Measurements from ENCODE around the gene APCDD1. TPM values are rescaled to one million over a fixed set of nuclear protein-coding genes. Genes with fewer than 3 reads are reported as not detected.

APCDD1 gene
- polyA plus RNA-seq, 1 of the 3 experiments (the other 2 are of a cell fraction) = 0.02 TPM

- TF ChIP-seq REST (IDR thresholded peaks at IDR 0.05; ENCODE audit: low read depth, low read length) = 0 out of 2 replicates have a peak, but pooled peaks have one; percentile 33
- TF ChIP-seq RCOR1 (IDR thresholded peaks at IDR 0.05; ENCODE audit: low read length) = peak; percentile 62
- peak; percentile 87 for TF ChIP-seq POLR2AphosphoS5 (IDR thresholded peaks at IDR 0.05; ENCODE audit: low read depth, low read length)
Observed at GRCh38 chr18:10525697-10526560, 71.5 kb downstream of the APCDD1 start, which contains the start of gene NAPG (continued).

- peaks cover 2% of the 10 kb centered on the region for H3F3A ChIP-seq (replicated peaks; ENCODE audit: insufficient read depth)
- peak overlapping the region; percentile 66; the same call in 1 of the 2 replicates for H2AFZ ChIP-seq (ENCODE audit: low read depth)
- peaks cover 6 to 9% of the 10 kb centered on the region in 2 experiments for H3K4me1 ChIP-seq (ENCODE audit: control insufficient read depth in 1 of 2, insufficient read depth in 2 of 2, low read depth in 1 of 2, low read length in 1 of 2)
- H3K9me3 ChIP-seq = no peaks in the 10 kb centered on the region
- no peaks in the 10 kb centered on the region for H3K9me2 ChIP-seq
- H3K27ac ChIP-seq (ENCODE audit: low read depth in 2 of 2, low read length in 1 of 2) = peak overlapping the region; percentile 78 to 89; a peak in 3 of 4 replicates
- DNase-seq = no peak
- H3K4me3 ChIP-seq (ENCODE audit: low read depth in 2 of 2, low read length in 1 of 2) = peak overlapping the region; percentile 92 to 98
- POLR2A ChIA-PET = no interaction called here
- H3K79me2 ChIP-seq (ENCODE audit: insufficient read depth) = peaks cover 54% of the 10 kb centered on the region
- CTCF ChIA-PET = interaction anchor here (1.1 to 1.6 kb wide), 2 partner anchors 9 to 34 kb away, joined by 4 to 6 read pairs; no protein-coding TSS in a partner anchor
- TF ChIP-seq RFX5 (IDR thresholded peaks at IDR 0.05; ENCODE audit: low read length) (no peak), MAX (IDR thresholded peaks at IDR 0.05; ENCODE audit: low read depth) (no peak), USF2 (IDR thresholded peaks at IDR 0.05; ENCODE audit: borderline replicate concordance, low read depth, low read length) (no peak)
- H3K36me3 ChIP-seq (replicated peaks in 1 of 2; ENCODE audit: control insufficient read depth in 1 of 2, insufficient read depth in 2 of 2, low read length in 1 of 2) = peaks cover 2 to 6% of the 10 kb centered on the region in 2 experiments
- peak overlapping the region; percentile 86 for H3K9ac ChIP-seq
- WGBS (ENCODE audit: low lambda C conversion rate) = 7% methylated on average over 11 of the region's 11 CpGs
- no peaks in the 10 kb centered on the region for H3K27me3 ChIP-seq (ENCODE audit: insufficient read depth)
- H4K20me1 ChIP-seq (ENCODE audit: insufficient read depth) = peaks cover 40% of the 10 kb centered on the region
- peak overlapping the region; percentile 96 for H3K4me2 ChIP-seq
Observed at GRCh38 chr18:10526561-10526949, 72.1 kb downstream of the APCDD1 start.

GRCh38 chr18:10528439-10528838 lies 74.0 kb downstream of the APCDD1 start:
- CTCF ChIA-PET = interaction anchor here (1.3 to 1.6 kb wide), 2 partner anchors 11 to 32 kb away, joined by 4 to 6 read pairs; no protein-coding TSS in a partner anchor
- H3F3A ChIP-seq (replicated peaks; ENCODE audit: insufficient read depth) = peaks cover 5% of the 10 kb centered on the region
- H3K4me1 ChIP-seq (ENCODE audit: control insufficient read depth in 1 of 2, insufficient read depth in 2 of 2, low read depth in 1 of 2, low read length in 1 of 2) = peaks cover 6 to 9% of the 10 kb centered on the region in 2 experiments
- no peaks in the 10 kb centered on the region for H3K9me2 ChIP-seq
- no peak for DNase-seq
- TF ChIP-seq REST (IDR thresholded peaks at IDR 0.05; ENCODE audit: low read depth, low read length) (no peak), GATA2 (CRISPR knock-in tag; IDR thresholded peaks at IDR 0.05) (no peak), MEF2A (IDR thresholded peaks at IDR 0.05; ENCODE audit: borderline replicate concordance, low read depth) (no peak), FOXM1 (IDR thresholded peaks at IDR 0.05; ENCODE audit: low read depth) (no peak), TAF1 (IDR thresholded peaks at IDR 0.05; ENCODE audit: borderline replicate concordance, low read depth, low read length) (no peak), NFIC (IDR thresholded peaks at IDR 0.05; ENCODE audit: borderline replicate concordance) (no peak), POLR2AphosphoS5 (IDR thresholded peaks at IDR 0.05; ENCODE audit: low read depth, low read length) (no peak)
- H3K79me2 ChIP-seq (ENCODE audit: insufficient read depth) = peaks cover 71% of the 10 kb centered on the region
- H3K9ac ChIP-seq = no peak overlapping the region
- peaks cover 16 to 18% of the 10 kb centered on the region in 2 experiments for H3K36me3 ChIP-seq (replicated peaks in 1 of 2; ENCODE audit: control insufficient read depth in 1 of 2, insufficient read depth in 2 of 2, low read length in 1 of 2)
- no peaks in the 10 kb centered on the region for H3K9me3 ChIP-seq
- H4K20me1 ChIP-seq (ENCODE audit: insufficient read depth) = peaks cover 44% of the 10 kb centered on the region
- no peak overlapping the region for H3K27ac ChIP-seq (ENCODE audit: low read depth in 2 of 2, low read length in 1 of 2)
- WGBS (ENCODE audit: low lambda C conversion rate) = 93% methylated on average over 3 of the region's 3 CpGs
- no peak overlapping the region for H2AFZ ChIP-seq (ENCODE audit: low read depth)
- POLR2A ChIA-PET = no interaction called here
- H3K4me3 ChIP-seq (ENCODE audit: low read depth in 2 of 2, low read length in 1 of 2) = no peak overlapping the region
- no peak overlapping the region for H3K4me2 ChIP-seq
- no peaks in the 10 kb centered on the region for H3K27me3 ChIP-seq (ENCODE audit: insufficient read depth)
